ENCODE measurements around the gene DENND1B. TPM values are rescaled to one million over a fixed set of nuclear protein-coding genes. Genes with fewer than 3 reads are reported as not detected.

Gene DENND1B
- polyA plus RNA-seq, 1 donor from 2014 or later, result 12.4 TPM

DNA sequence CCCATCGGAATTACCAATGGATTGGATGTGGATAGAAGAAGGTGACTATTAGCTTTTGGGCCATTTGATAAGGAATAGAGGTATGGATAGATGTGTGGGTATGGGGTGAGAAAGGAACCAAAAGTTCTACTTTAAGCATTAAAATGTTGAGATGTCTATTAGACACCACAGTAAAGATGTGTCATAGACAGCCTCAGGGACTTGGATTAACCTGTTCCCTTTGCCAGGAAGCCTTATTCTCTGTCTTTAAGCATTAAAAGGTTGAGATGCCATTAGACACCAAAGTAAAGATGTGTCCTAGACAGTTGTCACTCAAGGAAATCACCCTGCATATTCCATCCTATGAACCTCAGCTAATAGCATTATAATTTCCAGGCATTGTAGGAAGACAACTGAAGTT is 11.0 kb upstream of the DENND1B start:
- no peak overlapping the region for H3K9ac ChIP-seq (ENCODE audit: low read length)
- TF ChIP-seq EZH2 (IDR thresholded peaks at IDR 0.05; ENCODE audit: borderline replicate concordance, insufficient read depth, low read length, poor library complexity, severe bottlenecking), result no peak
- H3K4me3 ChIP-seq (ENCODE audit: low read length), result no peak overlapping the region
- H3F3A ChIP-seq (ENCODE audit: insufficient read depth, low read length, poor library complexity, severe bottlenecking), result no peaks in the 10 kb centered on the region
- no peaks in the 10 kb centered on the region for H3K9me2 ChIP-seq (ENCODE audit: insufficient read depth, low read length)
- no peak overlapping the region for H3K27ac ChIP-seq (ENCODE audit: low read length)
- H3K4me2 ChIP-seq (ENCODE audit: low read length), result no peak overlapping the region
- H4K20me1 ChIP-seq (ENCODE audit: insufficient read depth), result no peaks in the 10 kb centered on the region
- no peaks in the 10 kb centered on the region for H3K79me2 ChIP-seq (replicated peaks; ENCODE audit: insufficient read depth, low read length)
- H3K36me3 ChIP-seq (ENCODE audit: insufficient read depth, low read length), result no peaks in the 10 kb centered on the region
- H3K9me3 ChIP-seq (ENCODE audit: low read length), result no peaks in the 10 kb centered on the region
- H2AFZ ChIP-seq (ENCODE audit: low read depth, low read length), result no peak overlapping the region
- H3K27me3 ChIP-seq (ENCODE audit: insufficient read depth, low read depth, low read length), result no peaks in the 10 kb centered on the region

DNA sequence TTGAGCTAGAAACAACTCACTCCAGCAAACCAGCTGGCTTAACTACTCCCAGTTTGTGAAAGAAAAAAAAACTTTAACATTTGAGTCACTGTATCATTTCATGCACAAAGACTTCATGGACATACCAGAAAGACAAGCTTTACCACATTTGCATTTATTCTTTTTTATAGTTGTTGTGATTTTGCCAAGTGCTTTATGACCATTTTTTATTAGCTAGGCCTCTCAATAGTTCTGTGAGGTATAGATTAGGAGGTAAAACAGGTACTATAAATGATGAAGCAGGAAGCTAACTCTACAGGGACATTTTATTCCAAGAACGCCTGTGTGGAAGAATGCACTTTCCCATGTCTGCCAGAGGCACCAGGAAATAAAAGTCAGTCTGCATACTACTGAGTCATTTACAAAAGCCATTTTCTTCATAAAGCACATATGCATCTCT is 8.2 kb upstream of the DENND1B start:
- H3K9ac ChIP-seq (ENCODE audit: low read length), result no peak overlapping the region
- no peak overlapping the region for H2AFZ ChIP-seq (ENCODE audit: low read depth, low read length)
- no peak for TF ChIP-seq MXI1 (conservative IDR thresholded peaks at IDR 0.05; ENCODE audit: poor library complexity, severe bottlenecking)
- no peak for TF ChIP-seq RAD21 (conservative IDR thresholded peaks at IDR 0.05)
- TF ChIP-seq EP300 (conservative IDR thresholded peaks at IDR 0.05; ENCODE audit: poor library complexity, severe bottlenecking), result no peak
- TF ChIP-seq, protein P1, sequence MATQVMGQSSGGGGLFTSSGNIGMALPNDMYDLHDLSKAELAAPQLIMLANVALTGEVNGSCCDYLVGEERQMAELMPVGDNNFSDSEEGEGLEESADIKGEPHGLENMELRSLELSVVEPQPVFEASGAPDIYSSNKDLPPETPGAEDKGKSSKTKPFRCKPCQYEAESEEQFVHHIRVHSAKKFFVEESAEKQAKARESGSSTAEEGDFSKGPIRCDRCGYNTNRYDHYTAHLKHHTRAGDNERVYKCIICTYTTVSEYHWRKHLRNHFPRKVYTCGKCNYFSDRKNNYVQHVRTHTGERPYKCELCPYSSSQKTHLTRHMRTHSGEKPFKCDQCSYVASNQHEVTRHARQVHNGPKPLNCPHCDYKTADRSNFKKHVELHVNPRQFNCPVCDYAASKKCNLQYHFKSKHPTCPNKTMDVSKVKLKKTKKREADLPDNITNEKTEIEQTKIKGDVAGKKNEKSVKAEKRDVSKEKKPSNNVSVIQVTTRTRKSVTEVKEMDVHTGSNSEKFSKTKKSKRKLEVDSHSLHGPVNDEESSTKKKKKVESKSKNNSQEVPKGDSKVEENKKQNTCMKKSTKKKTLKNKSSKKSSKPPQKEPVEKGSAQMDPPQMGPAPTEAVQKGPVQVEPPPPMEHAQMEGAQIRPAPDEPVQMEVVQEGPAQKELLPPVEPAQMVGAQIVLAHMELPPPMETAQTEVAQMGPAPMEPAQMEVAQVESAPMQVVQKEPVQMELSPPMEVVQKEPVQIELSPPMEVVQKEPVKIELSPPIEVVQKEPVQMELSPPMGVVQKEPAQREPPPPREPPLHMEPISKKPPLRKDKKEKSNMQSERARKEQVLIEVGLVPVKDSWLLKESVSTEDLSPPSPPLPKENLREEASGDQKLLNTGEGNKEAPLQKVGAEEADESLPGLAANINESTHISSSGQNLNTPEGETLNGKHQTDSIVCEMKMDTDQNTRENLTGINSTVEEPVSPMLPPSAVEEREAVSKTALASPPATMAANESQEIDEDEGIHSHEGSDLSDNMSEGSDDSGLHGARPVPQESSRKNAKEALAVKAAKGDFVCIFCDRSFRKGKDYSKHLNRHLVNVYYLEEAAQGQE (IDR thresholded peaks at IDR 0.05; ENCODE audit: borderline replicate concordance), result no peak
- TF ChIP-seq EZH2 (IDR thresholded peaks at IDR 0.05; ENCODE audit: borderline replicate concordance, insufficient read depth, low read length, poor library complexity, severe bottlenecking), result no peak
- TF ChIP-seq, protein P2, sequence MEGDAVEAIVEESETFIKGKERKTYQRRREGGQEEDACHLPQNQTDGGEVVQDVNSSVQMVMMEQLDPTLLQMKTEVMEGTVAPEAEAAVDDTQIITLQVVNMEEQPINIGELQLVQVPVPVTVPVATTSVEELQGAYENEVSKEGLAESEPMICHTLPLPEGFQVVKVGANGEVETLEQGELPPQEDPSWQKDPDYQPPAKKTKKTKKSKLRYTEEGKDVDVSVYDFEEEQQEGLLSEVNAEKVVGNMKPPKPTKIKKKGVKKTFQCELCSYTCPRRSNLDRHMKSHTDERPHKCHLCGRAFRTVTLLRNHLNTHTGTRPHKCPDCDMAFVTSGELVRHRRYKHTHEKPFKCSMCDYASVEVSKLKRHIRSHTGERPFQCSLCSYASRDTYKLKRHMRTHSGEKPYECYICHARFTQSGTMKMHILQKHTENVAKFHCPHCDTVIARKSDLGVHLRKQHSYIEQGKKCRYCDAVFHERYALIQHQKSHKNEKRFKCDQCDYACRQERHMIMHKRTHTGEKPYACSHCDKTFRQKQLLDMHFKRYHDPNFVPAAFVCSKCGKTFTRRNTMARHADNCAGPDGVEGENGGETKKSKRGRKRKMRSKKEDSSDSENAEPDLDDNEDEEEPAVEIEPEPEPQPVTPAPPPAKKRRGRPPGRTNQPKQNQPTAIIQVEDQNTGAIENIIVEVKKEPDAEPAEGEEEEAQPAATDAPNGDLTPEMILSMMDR (IDR thresholded peaks at IDR 0.05; ENCODE audit: poor library complexity, severe bottlenecking), result no peak
- no peak for TF ChIP-seq SMC3 (conservative IDR thresholded peaks at IDR 0.05; ENCODE audit: poor library complexity)
- no peak for TF ChIP-seq POLR2AphosphoS5 (IDR thresholded peaks at IDR 0.05)
- no peak for TF ChIP-seq TAF1 (IDR thresholded peaks at IDR 0.05; ENCODE audit: low read depth)

More for the DNA sequence above, 8.2 kb upstream of the DENND1B start:
- H3K27ac ChIP-seq (ENCODE audit: low read length), result no peak overlapping the region
- H3K79me2 ChIP-seq (replicated peaks; ENCODE audit: insufficient read depth, low read length), result no peaks in the 10 kb centered on the region
- H3K4me2 ChIP-seq (ENCODE audit: low read length), result no peak overlapping the region
- no peaks in the 10 kb centered on the region for H4K20me1 ChIP-seq (ENCODE audit: insufficient read depth)
- no peak overlapping the region for H3K4me3 ChIP-seq (ENCODE audit: low read length)
- H3K27me3 ChIP-seq (ENCODE audit: insufficient read depth, low read depth, low read length), result no peaks in the 10 kb centered on the region
- no peaks in the 10 kb centered on the region for H3K9me3 ChIP-seq (ENCODE audit: low read length)
- no peaks in the 10 kb centered on the region for H3K36me3 ChIP-seq (ENCODE audit: insufficient read depth, low read length)
- no peaks in the 10 kb centered on the region for H3K9me2 ChIP-seq (ENCODE audit: insufficient read depth, low read length)
- no peaks in the 10 kb centered on the region for H3F3A ChIP-seq (ENCODE audit: insufficient read depth, low read length, poor library complexity, severe bottlenecking)

Data from neural cell (in vitro differentiated cells).